HG03139 (cell line): ENCODE data around the gene PRPSAP2.
"Not testable (repeated sequence)": the region's sequence is repeated elsewhere in the genome, so short reads cannot be mapped to it uniquely, and the experiment has no call there.

Source experiments
- ATAC-seq: cut with Tn5 transposase; IDR thresholded peaks from one replicate; pipeline ENCODE4 v1.9.1; 2021; ENCODE audit not compliant: unreplicated experiment

PRPSAP2 gene

DNA sequence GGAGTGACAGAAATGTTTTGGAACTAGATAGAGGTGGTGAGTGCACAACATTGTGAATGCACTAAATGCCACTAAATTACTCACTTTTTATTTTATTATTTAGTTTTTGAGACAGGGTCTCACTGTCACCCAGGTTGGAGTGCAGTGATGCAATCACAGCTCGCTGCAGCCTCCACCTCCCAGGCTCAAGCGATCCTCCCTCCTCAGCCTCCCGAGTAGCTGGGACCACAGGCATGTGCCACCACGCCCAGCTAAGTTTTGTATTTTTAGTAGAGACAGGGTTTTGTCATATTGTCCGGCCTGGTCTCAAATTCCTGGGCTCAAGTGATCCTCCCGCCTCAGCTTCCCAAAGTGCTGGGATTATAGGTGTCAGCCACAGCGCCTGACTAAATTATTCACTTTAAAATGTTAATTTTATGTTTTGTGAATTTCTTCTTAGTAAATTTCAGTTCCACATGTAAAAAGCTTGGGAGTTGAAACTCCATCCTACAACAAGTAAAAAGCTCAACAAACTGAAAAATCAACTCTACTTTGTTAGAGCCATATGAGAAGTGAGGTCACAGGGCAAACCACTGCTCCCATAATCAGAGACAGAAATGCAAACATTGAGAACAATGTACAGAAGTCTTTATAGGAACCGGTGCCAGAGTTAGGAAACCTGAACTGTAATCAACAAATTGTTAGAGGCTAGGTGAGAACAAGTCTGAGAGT, 80.2 kb downstream of the PRPSAP2 start:
- no peak for ATAC-seq

DNA sequence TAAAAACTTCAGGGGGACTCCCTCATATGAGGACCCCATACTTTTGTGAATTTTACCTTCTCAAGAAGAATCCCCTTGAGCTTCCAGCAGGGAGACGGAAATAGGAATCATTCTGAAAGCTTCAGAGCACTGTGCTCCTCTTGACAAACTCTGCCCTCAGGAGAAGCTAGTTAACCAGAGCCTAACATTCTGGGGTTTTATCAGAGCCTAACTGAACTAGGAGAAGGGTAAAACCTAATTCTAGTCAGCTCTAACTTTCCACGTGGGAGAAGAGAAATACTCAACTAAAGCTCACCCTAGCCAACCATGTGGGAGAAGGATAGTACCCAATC, 80.7 kb downstream of the PRPSAP2 start:
- ATAC-seq = no peak

DNA sequence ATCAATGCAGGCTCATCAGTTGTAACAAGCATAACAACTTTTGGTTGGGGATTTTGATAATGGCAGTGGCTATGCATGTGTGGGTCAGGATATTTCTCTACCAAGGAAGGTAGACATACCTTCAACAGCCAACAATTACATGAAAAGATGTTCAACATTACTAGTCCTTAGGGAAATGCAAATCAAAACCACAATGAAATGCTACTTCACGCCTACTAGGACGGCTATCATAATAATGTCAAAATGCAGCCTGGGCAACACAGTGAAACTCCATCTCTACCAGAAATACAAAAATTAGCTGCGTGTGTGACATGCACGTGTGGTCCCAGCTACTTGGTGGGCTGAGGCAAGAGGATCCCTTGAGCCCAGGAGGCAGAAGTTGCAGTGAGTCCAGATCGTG, 86.7 kb downstream of the PRPSAP2 start:
- ATAC-seq = no peak

DNA sequence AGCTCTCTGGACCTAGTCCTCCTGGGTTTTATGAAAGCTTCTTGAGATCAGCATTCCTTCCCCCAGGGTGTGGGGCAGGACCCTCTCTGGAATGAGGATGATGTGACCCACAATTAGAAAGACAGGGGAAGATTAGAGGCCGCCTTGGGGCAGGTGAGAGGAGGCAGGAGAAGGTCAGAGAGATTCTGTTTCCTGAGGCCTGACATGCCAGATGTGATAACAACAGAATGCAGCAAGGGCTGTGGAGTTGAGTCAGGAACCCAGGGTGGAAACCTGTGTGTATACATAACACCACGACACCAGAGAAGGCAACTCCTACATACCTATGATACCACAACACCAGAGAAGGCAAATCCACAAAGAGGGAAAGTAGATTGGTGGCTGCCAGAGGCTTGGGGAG, 88.6 kb downstream of the PRPSAP2 start:
- ATAC-seq = no peak

DNA sequence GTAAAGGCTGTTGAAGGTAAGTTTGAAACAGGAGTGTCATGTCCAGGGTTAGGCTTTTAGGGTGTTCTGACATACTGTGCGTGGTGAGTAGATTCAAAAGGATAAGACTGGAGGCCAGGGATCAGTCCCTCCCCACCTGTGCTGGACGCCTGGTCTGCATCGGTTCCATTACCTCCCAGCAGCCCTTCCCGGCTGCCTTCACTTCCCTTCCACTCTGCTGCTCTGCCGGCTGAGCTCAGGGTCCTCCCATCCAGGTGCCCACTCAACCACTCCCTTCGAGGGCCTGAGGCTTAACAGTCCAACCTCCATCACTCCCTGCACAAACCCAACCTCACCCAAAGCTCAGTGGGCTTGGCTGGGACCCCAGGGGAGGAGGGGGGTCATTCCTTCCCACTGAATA, 89.9 kb downstream of the PRPSAP2 start:
- no peak for ATAC-seq

DNA sequence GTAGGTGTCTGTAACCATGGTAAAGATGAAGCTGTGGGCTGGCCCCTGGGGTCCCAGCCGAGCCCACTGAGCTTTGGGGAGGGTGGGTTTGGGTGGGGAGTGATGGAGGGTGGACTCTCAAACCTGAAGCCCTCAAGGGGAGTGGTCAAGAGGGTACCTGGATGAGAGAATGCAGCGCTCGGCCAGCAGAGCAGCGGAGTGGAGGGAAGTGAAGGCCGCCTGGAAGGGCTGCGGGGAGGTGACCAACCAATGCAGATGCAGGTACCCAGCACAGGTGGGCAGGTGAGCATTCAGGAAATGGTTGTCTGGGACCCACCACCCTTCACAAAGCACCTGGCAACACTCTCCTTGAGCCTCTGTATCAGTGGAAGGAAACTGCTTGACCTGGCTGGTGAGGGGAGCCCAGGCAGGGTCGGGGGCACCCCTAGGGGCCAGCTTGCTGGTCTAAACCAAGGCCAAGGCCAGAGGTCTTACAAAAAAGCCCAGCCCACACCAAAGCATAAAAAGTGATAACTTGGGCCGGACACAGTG, 90.6 kb downstream of the PRPSAP2 start:
- ATAC-seq = no peak

DNA sequence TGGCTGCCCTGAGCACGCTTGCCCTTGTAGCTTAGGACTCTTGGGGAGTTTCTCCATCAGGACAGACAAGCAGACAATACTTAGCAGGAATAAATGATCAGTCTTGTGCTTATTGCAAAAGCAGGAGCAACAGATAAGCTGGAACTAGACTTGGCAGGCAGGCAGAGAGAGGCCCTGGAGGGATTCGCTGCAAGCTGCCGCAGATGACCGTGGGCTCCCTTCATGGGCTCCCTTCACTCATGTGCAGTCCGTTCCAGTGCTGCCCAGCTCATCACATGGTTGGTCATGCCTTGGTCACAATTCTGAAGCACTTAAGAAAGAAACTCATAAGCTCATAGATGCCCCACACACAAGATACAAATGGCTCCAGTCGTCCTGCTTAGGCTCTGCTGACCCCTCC, 91.6 kb downstream of the PRPSAP2 start:
- ATAC-seq = no peak

DNA sequence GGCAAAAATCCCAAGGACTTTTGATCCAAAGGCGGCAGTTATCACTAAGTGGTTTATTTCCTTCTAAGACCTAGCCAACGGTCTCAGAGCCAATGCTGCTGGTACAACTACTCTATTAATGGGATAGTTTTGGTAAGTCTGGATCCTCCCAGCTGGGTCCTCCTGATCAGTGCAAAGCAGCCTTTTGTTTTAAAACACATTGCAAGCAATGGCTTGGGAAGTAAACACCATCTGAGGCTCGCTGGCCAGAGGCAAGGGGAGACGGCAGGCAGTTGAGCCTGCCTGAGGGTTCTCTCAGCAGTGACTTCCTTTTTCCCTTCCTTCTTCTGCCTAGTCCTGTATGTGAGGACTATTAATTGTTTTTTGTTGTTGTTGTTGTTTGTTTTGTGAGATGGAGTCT, 92.4 kb downstream of the PRPSAP2 start:
- ATAC-seq = no peak

DNA sequence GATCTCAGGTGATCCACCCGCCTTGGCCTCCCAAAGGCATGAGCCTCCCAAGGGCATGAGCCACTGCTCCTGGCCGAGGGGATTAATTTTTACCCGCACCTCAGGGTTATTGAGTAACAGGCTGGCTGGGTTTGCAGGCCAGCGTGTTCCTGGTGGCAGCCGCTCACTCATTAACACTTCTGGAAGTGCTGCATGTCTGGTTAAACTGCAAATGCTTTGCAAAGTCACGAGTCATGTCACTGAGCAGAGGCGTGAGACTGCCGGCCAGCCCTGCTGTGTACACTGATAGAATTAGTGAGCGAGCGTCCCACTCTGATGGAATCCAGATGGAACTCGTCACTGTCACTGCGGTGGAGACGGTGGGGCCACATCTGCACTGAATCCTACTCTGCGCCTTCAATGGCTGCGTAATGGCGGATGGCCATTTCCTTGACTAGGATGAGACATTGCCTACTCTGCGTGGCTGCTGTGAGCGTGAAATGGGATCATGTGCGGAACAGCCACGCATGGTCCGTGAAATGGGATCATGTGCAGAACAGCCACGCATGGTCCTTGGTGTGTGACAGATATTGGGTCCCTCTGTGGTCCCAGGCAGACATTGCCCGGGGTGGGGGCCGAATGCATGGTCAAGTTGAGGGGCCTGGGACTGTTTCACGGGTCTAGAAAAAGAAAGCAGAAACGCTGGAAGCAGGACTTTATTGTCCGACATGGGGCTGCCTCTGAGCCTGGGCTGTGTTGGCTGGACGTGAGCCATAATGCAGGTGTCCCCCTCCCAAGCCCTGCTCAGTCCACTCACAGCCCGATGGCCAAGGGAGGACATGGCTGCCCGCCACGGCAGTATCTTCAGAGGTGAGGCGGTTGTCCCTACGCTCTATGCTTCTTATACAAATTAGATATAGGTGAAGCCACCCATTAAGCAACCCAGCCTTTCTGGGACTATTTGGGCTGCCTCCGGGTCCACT, 93.3 kb downstream of the PRPSAP2 start:
- no peak for ATAC-seq

DNA sequence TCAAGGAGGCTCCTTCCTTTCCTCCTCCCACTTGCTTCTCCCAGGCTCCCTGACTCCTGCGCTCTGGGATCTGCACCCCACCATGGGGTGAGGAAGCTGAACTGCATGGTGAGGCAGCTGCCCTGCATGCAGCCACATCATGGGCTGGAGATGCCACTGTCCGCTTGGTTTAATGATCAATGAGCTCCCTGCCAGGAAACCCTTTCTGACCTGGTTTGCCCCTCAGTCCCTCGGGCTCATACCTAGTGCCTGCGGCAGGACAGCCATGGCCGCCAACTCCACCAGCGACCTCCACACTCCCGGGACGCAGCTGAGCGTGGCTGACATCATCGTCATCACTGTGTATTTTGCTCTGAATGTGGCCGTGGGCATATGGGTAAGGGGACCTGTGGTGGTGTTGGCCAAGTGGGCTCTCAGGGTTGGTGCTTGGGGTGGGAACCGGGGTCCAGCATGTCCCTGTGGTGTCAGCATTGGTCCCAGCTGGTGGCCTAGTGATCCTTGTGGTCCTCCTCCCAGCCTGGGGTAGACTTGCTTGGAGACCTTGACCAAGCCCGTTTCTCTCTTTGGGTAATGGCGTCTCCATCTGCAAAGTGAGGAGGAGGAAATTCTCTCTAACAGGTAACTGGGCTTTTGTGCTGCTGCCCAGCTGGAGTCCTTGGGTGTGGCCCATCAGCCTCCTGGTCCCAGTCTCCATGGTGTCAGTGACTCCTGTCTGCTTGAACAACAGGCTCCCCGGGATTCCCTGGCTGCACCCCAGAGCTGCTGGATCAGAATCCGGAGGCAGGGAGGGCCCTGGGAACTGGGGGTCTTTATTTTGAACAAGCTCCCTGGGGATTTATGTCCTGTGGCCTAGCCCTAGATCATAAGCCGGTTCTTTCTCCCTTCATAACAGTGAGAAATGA, 94.3 kb downstream of the PRPSAP2 start, which contains the start of gene SLC5A10:
Gene SLC5A10, plus strand, starts transcription at position 225 of the 902 bp plus-strand sequence. Its CDS starts 41 bp downstream, at position 266.
- ATAC-seq = no peak

DNA sequence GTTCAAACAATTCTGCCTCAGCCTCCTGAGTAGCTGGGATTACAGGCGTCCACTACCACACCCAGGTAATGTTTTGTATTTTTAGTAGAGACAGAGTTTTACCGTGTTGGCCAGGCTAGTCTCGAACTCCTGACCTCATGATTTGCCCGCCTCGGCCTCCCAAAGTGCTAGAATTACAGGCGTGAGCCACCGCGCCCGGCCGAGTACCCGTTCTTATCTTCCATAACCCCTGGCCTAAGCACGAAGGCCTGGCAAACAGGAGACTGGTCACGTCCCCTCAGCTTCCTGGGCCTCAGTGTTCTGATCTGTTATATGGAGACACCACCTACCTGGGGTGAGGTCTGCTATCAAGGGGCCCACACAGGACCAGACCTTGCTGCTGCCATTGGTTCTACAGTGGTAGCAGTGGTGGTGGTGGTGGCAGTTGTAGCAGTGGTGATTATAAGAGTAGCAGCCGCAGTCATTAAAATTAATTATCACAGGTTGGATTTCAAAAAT, 95.3 kb downstream of the PRPSAP2 start:
- ATAC-seq = no peak

DNA sequence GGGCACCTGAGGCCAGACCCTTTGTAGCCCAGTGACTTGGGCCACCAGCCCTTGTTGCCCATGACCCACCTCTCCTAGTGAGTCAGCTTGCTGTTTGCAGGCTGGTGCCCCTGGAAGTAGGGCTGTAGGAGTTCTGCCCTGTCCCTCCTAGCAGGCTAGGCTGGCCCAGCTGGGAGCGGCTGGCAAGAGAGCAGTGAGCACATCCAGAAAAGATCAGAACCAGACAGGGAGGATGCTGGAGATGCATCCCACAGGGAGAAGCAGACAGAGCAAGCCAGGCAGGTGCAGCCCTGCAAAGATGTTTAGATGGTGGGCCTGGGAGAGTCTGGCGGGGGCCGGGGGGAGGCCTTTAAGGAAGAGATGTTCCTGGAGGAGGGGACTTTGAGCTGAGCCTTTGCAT, 96.4 kb downstream of the PRPSAP2 start:
- ATAC-seq = no peak

DNA sequence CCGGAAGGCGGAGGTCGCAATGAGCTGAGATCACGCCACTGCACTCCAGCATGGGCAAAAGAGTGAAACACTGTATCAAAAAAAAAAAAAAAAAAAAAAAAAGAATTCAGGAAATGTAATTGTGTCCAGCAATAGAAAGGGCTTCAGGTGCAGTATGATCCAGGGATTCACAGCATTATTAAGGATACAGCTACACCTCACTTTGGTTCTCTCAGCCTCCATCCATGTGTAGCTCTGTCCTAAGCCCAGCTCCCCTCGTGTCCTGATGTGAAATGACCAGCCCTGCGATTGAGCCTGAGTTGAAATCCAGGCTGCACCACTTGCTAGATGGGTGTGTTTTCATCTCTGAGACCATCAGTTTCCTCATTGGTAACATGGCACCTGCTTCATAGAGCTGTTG, 97.1 kb downstream of the PRPSAP2 start:
- ATAC-seq = no peak

DNA sequence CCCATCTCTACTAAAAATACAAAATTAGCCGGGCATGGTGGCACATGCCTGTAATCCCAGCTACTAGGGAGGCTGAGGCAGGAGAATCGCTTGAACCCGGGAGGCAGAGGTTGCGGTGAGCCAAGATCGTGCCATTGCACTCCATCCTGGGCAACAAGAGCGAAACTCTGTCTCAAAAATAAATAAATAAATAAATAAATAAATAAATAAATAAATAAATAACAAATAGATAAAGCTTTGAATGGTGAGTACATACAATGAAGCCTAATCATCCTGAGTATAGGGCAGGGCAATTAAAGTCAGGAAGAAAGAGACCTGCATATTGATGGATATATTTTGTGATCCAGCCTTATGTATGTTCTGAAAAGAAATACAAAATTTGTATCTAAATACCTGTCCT, 98.1 kb downstream of the PRPSAP2 start:
- ATAC-seq = not testable (repeated sequence)

DNA sequence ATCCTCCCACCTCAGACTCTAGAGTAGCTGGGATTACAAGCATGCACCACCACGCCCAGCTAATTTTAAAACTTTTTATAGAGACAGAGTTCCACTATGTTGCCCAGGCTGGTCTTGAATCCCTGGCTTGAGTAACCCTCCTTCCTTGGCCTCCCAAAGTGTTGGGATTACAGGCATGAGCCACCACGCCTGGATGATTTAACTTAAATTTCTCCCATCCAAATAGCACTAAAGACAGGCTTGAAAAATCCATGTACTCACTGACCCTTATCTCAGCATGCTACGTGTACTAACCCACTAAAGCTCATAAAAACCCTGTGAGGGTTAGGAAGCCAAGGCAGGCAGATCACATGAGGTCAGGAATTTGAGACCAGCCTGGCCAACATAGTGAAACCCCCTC, 98.7 kb downstream of the PRPSAP2 start:
- no peak for ATAC-seq

DNA sequence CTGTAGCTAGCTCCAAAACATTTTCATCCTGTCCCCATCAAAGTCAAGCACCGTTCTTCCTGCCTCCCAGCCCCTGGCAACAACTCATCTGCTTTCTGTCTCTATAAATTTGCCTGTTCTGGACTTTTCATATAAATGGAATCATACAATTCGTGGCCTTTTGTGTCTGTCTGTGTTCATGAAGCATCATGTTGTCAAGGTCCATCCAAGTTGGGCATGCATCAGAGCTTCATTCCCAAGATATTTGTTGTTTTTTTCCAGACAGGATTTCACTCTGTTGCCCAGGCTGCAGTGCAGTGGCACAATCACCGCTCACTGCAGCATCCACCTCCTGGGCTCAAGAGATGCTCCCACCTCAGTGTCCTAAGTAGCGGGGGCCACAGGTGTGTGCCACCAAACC, 99.9 kb downstream of the PRPSAP2 start:
- ATAC-seq = no peak

DNA sequence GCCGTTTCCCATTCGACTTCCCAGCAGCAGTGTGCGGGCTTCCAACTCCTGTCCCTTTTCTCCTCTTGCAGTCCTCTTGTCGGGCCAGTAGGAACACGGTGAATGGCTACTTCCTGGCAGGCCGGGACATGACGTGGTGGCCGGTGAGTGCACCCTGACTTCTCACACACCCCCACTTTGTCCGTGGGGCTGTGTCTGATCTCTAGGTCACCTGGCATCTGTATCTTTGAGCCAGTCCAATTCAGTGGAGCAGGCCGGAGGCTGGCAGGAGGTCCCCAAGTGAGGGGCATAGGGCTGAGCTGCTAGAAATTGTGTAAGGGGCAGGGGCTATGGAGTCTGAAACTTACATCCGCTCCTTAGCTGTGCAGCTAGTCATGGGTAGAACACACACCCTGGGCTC, 100.7 kb downstream of the PRPSAP2 start:
- ATAC-seq = no peak

DNA sequence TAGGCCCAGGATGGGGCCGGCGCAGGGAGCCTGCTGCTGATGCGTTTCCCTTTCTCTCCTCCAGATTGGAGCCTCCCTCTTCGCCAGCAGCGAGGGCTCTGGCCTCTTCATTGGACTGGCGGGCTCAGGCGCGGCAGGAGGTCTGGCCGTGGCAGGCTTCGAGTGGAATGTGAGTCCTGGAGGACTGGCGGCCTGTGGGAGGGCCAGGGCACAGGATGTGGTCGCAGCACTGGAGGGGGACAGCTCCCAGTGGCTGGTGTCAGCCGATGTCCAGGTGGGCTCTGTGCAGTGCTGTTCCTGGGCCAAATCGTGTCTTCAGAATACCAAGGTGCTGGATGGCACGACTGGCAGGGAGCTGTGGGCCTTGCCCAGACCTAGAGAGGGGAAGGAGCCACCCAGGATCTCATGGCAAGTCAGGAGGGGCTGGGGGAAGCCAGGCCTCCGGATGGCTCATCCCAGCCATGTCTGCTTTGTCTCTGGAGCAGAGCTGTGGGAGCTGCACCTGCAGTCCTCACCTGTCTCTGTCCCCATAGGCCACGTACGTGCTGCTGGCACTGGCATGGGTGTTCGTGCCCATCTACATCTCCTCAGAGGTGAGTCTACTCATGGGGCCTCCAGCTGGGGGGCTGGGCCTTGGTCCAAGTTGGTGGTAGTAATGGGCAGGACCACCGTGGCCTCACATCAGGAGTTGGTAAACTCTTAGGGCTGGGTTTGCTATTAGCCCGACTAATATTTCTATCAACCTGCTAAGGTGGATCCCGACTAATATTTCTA, 101.3 kb downstream of the PRPSAP2 start:
- ATAC-seq = no peak

DNA sequence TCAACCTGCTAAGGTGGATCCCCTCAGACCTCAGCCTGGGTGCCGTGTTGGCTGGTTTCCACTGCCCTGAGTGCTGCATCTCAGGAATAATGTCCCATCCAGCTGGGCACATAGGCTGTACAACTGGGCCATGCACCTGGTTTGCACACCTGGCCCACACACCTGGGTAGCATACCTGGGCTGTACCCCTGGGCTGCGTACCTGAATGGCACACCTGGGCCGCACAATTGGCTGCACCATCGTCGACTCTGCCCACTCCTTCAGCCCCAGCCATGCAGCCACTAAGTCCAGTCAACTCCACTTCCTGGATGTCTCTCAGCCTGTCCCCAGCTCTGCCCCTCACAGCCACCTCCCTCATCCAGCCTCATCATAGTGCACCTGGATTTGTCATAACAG, 101.9 kb downstream of the PRPSAP2 start:
- ATAC-seq = no peak

DNA sequence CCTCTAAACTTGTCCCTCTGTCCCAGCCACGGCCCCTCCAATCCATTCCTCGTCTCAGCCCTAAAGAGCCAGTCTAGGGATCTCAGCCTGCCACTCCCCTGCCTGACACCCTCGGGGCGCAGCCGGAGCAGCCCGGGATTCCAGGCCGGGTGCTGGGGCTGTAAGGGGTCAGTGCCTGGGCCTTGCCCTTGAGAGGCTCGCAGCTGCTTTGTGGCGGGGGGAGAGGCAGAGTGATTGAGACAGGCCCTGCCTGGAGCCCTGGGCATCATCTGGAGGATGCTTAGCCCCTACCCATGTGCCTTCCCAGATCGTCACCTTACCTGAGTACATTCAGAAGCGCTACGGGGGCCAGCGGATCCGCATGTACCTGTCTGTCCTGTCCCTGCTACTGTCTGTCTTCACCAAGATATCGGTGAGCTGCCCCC, 102.3 kb downstream of the PRPSAP2 start:
- ATAC-seq = no peak
